Progenitor cell of endocrine pancreas (in vitro differentiated cells): ENCODE results near the gene STAT6. TPM values are rescaled to one million over a fixed set of nuclear protein-coding genes. Genes with fewer than 3 reads are reported as not detected.

ENCODE experiments used
- DNase-seq: peaks from one replicate; pipeline ENCODE4 v3.0.0; 2021; ENCODE audit warnings: low spot score; ENCODE audit not compliant: unreplicated experiment
- H3K27ac Mint-ChIP-seq: 2 replicates; pipeline ENCODE4 v1.8.0; 2021; ENCODE audit warnings: mild to moderate bottlenecking, moderate library complexity, mixed read lengths
- H3K27me3 Mint-ChIP-seq: 2 replicates; pipeline ENCODE4 v1.8.0; 2021; ENCODE audit warnings: mixed read lengths
- H3K36me3 Mint-ChIP-seq: 2 replicates; pipeline ENCODE4 v1.8.0; 2022; ENCODE audit warnings: mixed read lengths; ENCODE audit not compliant: insufficient read depth
- H3K4me1 Mint-ChIP-seq: 2 replicates; pipeline ENCODE4 v1.8.0; 2021; ENCODE audit warnings: low read depth, mixed read lengths
- H3K4me3 Mint-ChIP-seq: 2 replicates; pipeline ENCODE4 v1.8.0; 2021; ENCODE audit warnings: low read depth, mild to moderate bottlenecking, moderate library complexity, mixed read lengths
- H3K9me3 Mint-ChIP-seq: 2 replicates; pipeline ENCODE4 v1.8.0; 2021; ENCODE audit warnings: low read depth, mixed read lengths
- total RNA-seq: library from RNA; stranded (reverse); gene quantifications from 2 replicates; pipeline ENCODE4 v1.2.1, GENCODE V29; 2021
- TF ChIP-seq, protein P1 (sequence below): fragments of 200-600 bp; sonication (generic); IDR thresholded peaks from one replicate; pipeline ENCODE4 v1.5.0; 2021; ENCODE audit warnings: antibody characterized with exemption, mild to moderate bottlenecking; ENCODE audit not compliant: unreplicated experiment

STAT6 gene
- total RNA-seq, 1 donor from 2014 or later: 130 TPM

DNA sequence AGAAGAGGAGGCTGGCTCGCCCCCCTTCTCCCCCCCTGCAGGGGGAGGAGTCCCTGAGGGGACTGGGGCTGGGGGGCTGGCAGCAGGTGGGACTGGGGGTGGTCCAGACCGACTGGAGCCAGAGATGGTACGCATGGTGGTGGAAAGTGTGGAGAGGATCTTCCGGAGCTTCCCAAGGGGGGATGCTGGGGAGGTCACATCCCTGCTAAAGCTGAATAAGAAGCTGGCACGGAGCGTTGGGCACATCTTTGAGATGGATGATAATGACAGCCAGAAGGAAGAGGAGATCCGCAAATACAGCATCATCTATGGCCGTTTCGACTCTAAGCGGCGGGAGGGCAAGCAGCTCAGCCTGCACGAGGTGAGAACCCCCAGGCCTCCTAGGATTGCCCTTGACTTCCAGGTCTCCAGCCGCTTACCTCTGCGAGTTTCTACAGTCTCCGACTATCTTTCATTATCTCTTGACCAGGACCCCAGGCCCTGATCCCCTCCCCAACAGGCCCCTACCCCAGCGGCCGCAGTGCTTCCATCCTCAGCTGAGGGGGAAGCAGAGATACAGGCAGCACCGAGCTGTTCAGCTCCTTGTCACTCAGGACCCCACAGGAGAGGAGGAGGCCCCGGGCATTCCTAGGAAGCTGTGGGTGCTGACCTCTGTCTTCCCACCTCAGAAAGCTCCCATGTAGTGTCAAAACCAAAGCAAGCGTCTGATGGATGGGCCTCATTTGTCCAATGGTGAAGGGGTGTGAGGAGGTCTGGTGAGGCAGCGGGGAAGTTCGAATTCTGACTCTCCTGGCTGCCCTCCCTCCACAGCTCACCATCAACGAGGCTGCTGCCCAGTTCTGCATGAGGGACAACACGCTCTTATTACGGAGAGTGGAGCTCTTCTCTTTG is 19.3 kb downstream of the STAT6 start:
- Mint-ChIP-seq H3K4me3 (no peak overlapping the region), H3K9me3 (no peaks in the 10 kb centered on the region), H3K4me1 (peaks cover 19% of the 10 kb centered on the region), H3K27me3 (no peaks in the 10 kb centered on the region), H3K36me3 (peaks cover 10% of the 10 kb centered on the region), H3K27ac (no peak overlapping the region)
- TF ChIP-seq, protein P1, sequence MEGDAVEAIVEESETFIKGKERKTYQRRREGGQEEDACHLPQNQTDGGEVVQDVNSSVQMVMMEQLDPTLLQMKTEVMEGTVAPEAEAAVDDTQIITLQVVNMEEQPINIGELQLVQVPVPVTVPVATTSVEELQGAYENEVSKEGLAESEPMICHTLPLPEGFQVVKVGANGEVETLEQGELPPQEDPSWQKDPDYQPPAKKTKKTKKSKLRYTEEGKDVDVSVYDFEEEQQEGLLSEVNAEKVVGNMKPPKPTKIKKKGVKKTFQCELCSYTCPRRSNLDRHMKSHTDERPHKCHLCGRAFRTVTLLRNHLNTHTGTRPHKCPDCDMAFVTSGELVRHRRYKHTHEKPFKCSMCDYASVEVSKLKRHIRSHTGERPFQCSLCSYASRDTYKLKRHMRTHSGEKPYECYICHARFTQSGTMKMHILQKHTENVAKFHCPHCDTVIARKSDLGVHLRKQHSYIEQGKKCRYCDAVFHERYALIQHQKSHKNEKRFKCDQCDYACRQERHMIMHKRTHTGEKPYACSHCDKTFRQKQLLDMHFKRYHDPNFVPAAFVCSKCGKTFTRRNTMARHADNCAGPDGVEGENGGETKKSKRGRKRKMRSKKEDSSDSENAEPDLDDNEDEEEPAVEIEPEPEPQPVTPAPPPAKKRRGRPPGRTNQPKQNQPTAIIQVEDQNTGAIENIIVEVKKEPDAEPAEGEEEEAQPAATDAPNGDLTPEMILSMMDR: no peak
- no peak for DNase-seq

DNA sequence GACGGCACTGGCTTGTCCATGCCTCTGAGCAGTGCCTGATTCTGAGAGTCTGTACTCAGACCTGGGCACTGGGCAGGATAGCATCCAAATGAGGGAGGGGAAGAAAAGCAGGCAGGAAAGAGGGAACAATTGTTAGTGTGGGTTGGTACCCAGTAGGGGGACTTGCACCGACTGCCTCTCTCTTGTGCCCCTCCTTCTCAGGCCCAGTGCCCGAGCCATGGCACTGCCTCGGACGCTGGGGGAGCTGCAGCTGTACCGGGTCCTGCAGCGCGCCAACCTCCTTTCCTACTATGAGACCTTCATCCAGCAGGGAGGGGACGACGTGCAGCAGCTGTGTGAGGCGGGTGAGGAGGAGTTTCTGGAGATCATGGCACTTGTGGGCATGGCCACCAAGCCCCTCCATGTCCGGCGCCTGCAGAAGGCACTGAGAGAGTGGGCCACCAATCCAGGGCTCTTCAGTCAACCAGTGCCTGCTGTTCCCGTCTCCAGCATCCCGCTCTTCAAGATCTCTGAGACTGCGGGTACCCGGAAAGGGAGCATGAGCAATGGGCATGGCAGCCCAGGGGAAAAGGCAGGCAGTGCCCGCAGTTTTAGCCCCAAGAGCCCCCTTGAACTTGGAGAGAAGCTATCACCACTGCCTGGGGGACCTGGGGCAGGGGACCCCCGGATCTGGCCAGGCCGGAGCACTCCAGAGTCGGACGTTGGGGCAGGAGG is 20.1 kb downstream of the STAT6 start:
- TF ChIP-seq, protein P1: no peak
- Mint-ChIP-seq H3K27me3 (no peaks in the 10 kb centered on the region), H3K9me3 (no peaks in the 10 kb centered on the region), H3K4me3 (peak overlapping the region; percentile 46), H3K27ac (peak overlapping the region; percentile 57), H3K4me1 (peaks cover 26% of the 10 kb centered on the region), H3K36me3 (peaks cover 10% of the 10 kb centered on the region)
- no peak for DNase-seq

DNA sequence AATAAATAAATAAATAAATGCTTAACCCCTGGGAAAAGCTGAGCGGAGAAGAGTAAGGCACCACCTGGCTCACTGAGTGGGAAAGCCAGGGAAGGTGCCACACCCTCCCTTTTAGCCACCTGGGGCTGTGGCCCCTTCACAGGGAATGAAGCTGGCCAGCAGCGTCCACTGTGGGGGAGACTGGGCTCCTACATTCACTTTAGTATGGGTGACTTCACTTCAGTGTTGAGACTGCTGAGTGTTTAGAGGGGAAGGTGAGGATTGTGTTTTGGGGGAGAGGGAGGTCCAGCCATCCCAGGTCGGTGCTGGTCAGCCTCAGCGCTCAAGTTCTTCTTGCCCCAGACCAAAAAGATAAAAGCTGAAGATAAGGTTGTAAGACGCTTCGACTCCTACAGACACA is 20.7 kb downstream of the STAT6 start:
- H3K4me1 Mint-ChIP-seq: peaks cover 31% of the 10 kb centered on the region
- H3K9me3 Mint-ChIP-seq: no peaks in the 10 kb centered on the region
- H3K4me3 Mint-ChIP-seq: peak overlapping the region; percentile 46
- H3K27ac Mint-ChIP-seq: peak overlapping the region; percentile 57
- H3K36me3 Mint-ChIP-seq: peaks cover 8% of the 10 kb centered on the region
- H3K27me3 Mint-ChIP-seq: no peaks in the 10 kb centered on the region
- TF ChIP-seq, protein P1: no peak
- no peak for DNase-seq

DNA sequence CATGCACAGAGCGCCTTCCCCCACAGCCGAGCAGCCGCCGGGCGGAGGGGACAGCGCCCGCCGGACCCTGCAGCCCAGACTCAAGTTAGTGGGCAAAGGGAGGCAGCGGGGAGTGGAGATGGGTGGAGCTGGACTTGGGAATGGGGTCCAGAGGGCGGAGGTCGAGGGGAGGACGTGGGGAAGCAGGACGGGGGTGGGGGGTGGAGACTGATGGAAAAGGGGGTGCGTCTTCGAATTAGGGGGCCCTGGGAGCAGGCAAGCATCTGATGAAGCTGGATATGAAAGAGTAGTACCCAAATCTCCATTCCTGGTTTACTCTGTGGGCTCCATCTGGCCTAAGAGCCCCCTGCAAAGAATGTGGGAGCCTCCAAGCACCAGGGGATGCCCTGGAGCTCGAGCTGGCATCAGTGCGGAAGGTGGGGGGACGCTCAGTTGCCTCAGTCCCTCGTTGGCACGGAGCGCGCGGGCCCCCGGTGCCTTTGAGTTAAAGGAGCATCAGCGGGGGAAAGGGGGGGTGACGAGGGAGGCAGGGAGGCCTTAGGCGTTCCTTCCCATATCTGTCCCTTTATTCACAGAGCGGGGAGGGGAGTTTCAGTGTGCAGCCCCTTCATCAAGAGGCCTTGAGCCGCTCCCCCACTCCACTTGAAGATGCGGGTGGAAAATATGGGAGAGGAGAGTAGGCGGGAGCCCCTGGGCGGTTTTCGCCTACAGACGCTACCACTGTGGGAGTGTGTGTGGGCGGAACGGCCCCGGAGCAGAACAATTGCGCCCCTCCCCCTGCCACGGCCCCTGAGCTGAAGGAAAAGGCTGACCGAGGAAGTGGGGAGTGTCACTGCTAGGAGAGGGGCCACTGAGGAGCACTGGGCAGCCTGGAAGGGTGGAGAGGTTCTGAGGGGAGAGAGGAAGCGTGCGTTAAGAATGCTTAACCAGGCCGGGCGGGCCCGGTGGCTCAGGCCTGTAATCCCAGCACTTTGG is 21.6 kb downstream of the STAT6 start:
- no peak for DNase-seq
- peak overlapping the region; percentile 79 for H3K4me3 Mint-ChIP-seq
- H3K4me1 Mint-ChIP-seq: peaks cover 37% of the 10 kb centered on the region
- H3K36me3 Mint-ChIP-seq: peaks cover 5% of the 10 kb centered on the region
- TF ChIP-seq, protein P1: no peak
- no peaks in the 10 kb centered on the region for H3K27me3 Mint-ChIP-seq
- H3K9me3 Mint-ChIP-seq: no peaks in the 10 kb centered on the region
- H3K27ac Mint-ChIP-seq: peak overlapping the region; percentile 84
